Chondrocyte (in vitro differentiated cells): ENCODE data around the gene CHRNE. TPM values are rescaled to one million over a fixed set of nuclear protein-coding genes. Genes with fewer than 3 reads are reported as not detected.

Experiments used
- DNase-seq: peaks from one replicate; pipeline ENCODE4 v3.0.0; 2021; ENCODE audit warnings: mixed read lengths, low spot score
- H3K27ac Mint-ChIP-seq: one replicate; pipeline ENCODE4 v1.8.0; 2021; ENCODE audit warnings: mild to moderate bottlenecking, moderate library complexity, mixed read lengths; ENCODE audit not compliant: unreplicated experiment
- H3K27me3 Mint-ChIP-seq: 2 replicates; pipeline ENCODE4 v1.8.0; 2021; ENCODE audit warnings: low read depth, mixed read lengths
- H3K36me3 Mint-ChIP-seq: 2 replicates; pipeline ENCODE4 v1.8.0; 2021; ENCODE audit warnings: low read depth, mixed read lengths
- H3K4me1 Mint-ChIP-seq: 2 replicates; pipeline ENCODE4 v1.8.0; 2021; ENCODE audit warnings: low read depth, mild to moderate bottlenecking, mixed read lengths
- H3K4me3 Mint-ChIP-seq: one replicate; pipeline ENCODE4 v1.8.0; 2021; ENCODE audit warnings: mild to moderate bottlenecking, moderate library complexity, mixed read lengths; ENCODE audit not compliant: unreplicated experiment
- H3K9me3 Mint-ChIP-seq: 2 replicates; pipeline ENCODE4 v1.8.0; 2021; ENCODE audit warnings: low read depth, mixed read lengths
- total RNA-seq: library from RNA; stranded (reverse); gene quantifications from 3 replicates; pipeline ENCODE4 v1.2.1, GENCODE V29; 2021
- TF ChIP-seq, protein P1 (sequence below): fragments of 200-600 bp; sonication (generic); IDR thresholded peaks from 2 replicates; pipeline ENCODE4 v1.5.0; 2021; ENCODE audit warnings: antibody characterized with exemption, mild to moderate bottlenecking, moderate library complexity

The CHRNE gene
- total RNA-seq, 1 donor from 2014 or later, result 0.35 TPM

GRCh38 chr17:4891411-4892410 lies 11.2 kb downstream of the CHRNE start:
- TF ChIP-seq, protein P1, sequence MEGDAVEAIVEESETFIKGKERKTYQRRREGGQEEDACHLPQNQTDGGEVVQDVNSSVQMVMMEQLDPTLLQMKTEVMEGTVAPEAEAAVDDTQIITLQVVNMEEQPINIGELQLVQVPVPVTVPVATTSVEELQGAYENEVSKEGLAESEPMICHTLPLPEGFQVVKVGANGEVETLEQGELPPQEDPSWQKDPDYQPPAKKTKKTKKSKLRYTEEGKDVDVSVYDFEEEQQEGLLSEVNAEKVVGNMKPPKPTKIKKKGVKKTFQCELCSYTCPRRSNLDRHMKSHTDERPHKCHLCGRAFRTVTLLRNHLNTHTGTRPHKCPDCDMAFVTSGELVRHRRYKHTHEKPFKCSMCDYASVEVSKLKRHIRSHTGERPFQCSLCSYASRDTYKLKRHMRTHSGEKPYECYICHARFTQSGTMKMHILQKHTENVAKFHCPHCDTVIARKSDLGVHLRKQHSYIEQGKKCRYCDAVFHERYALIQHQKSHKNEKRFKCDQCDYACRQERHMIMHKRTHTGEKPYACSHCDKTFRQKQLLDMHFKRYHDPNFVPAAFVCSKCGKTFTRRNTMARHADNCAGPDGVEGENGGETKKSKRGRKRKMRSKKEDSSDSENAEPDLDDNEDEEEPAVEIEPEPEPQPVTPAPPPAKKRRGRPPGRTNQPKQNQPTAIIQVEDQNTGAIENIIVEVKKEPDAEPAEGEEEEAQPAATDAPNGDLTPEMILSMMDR, result no peak
- Mint-ChIP-seq H3K36me3 (peaks cover 28% of the 10 kb centered on the region), H3K4me1 (no peaks in the 10 kb centered on the region), H3K9me3 (no peaks in the 10 kb centered on the region), H3K27me3 (no peaks in the 10 kb centered on the region), H3K27ac (no peak overlapping the region), H3K4me3 (no peak overlapping the region)
- no peak for DNase-seq

GRCh38 chr17:4887581-4887980 lies 15.3 kb downstream of the CHRNE start:
- TF ChIP-seq, protein P1, result no peak
- H3K27me3 Mint-ChIP-seq, result no peaks in the 10 kb centered on the region
- no peaks in the 10 kb centered on the region for H3K4me1 Mint-ChIP-seq
- peaks cover 24% of the 10 kb centered on the region for H3K36me3 Mint-ChIP-seq
- DNase-seq, result no peak
- H3K27ac Mint-ChIP-seq, result no peak overlapping the region
- H3K4me3 Mint-ChIP-seq, result no peak overlapping the region
- H3K9me3 Mint-ChIP-seq, result no peaks in the 10 kb centered on the region

GRCh38 chr17:4886830-4887229 lies 16.1 kb downstream of the CHRNE start:
- TF ChIP-seq, protein P1, result no peak
- H3K27ac Mint-ChIP-seq, result no peak overlapping the region
- H3K4me3 Mint-ChIP-seq, result no peak overlapping the region
- DNase-seq, result no peak
- peaks cover 21% of the 10 kb centered on the region for H3K36me3 Mint-ChIP-seq
- H3K4me1 Mint-ChIP-seq, result no peaks in the 10 kb centered on the region
- H3K9me3 Mint-ChIP-seq, result no peaks in the 10 kb centered on the region
- no peaks in the 10 kb centered on the region for H3K27me3 Mint-ChIP-seq

DNA sequence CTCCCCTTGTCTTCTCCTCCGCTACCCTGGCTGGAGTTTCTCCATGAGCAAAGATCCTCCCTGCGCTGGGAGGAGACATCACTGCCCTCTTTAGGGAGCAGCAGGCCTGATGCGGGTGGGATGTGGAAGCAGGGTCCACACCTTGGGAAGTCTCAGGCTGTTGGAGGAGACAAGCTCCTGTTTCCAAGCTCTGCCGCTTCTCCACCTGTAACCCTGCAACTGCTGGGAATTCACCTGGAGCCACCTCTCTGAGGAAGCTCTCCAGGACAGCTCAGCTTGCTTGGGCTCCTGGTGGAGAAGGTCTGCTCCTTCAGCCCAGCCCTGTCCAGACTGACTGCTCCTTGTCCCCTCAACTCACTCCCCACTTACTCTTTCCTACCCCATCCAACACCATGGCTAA lies 18.4 kb downstream of the CHRNE start:
- DNase-seq, result no peak
- Mint-ChIP-seq H3K4me3 (no peak overlapping the region), H3K4me1 (no peaks in the 10 kb centered on the region), H3K27ac (no peak overlapping the region), H3K9me3 (no peaks in the 10 kb centered on the region), H3K27me3 (no peaks in the 10 kb centered on the region), H3K36me3 (peaks cover 18% of the 10 kb centered on the region)
- TF ChIP-seq, protein P1, result no peak

- Mint-ChIP-seq H3K27ac (no peak overlapping the region), H3K27me3 (no peaks in the 10 kb centered on the region), H3K4me3 (no peak overlapping the region), H3K9me3 (no peaks in the 10 kb centered on the region), H3K36me3 (peaks cover 16% of the 10 kb centered on the region), H3K4me1 (no peaks in the 10 kb centered on the region)
- TF ChIP-seq, protein P1, result peak; percentile 87
- DNase-seq, result no peak
These were observed 20.9 kb downstream of the CHRNE start for GRCh38 chr17:4881761-4882555.
